Measurements from ENCODE around the gene ASB13. TPM values are rescaled to one million over a fixed set of nuclear protein-coding genes. Genes with fewer than 3 reads are reported as not detected.
A peak's percentile ranks its signal among the peaks of the same experiment; 100 is the strongest.

The ASB13 gene
- total RNA-seq, 2 experiments from 2014 or later, result 11.3 to 12.0 TPM

DNA sequence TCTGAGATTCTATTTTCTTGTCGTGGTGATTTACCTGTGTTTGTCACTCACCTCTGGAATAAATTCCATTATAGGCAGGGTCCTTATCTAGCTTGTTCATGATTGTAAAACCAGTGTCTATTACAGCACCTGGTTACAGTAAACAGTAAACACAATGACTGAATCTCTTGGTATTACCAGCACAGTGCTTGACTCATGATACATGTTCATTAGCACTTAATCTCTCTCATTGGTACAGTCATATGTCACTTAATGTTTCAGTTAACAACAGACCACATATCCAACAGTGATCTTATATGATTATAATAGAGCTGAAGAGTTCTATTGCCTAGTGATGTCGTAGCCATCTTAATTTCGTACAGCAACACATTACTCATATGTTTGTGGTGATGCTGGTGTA is 16.7 kb upstream of the ASB13 start:
- Mint-ChIP-seq H3K36me3 (peaks cover 16% of the 10 kb centered on the region), H3K4me1 (peaks cover 26% of the 10 kb centered on the region), H3K4me3 (no peak overlapping the region)

GRCh38 chr10:5681930-5682329 is 15.5 kb upstream of the ASB13 start:
- Mint-ChIP-seq H3K27me3 (peaks cover 9% of the 10 kb centered on the region), H3K4me3 (no peak overlapping the region), H3K4me1 (peaks cover 15% of the 10 kb centered on the region), H3K36me3 (peaks cover 13% of the 10 kb centered on the region), H3K9me3 (no peaks in the 10 kb centered on the region), H3K27ac (no peak overlapping the region)
- DNase-seq, result no peak

More for the DNA sequence above, 16.7 kb upstream of the ASB13 start:
- no peak overlapping the region for H3K27ac Mint-ChIP-seq
- H3K9me3 Mint-ChIP-seq, result no peaks in the 10 kb centered on the region
- H3K27me3 Mint-ChIP-seq, result peaks cover 7% of the 10 kb centered on the region
- DNase-seq, result no peak

DNA sequence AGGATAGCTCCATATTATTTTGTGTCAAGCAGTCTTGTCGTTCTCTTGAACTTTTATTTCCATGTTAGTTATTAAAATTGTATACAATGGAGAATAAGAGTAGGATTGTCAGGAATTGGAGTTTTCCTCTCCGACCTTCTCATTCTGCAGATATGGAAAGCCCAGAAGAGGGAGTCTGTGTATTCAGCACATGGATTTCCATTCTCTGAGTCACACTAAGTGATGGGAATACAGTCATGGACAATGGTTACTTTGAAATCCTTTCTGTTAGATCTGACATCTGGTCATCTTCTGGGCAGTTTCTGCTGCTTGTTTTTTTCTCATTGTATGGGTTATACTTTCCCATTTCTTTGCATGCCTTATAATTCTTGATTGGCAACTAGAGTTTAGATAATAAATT is 13.2 kb upstream of the ASB13 start:
- Mint-ChIP-seq H3K4me3 (no peak overlapping the region), H3K36me3 (peaks cover 5% of the 10 kb centered on the region), H3K27me3 (peaks cover 11% of the 10 kb centered on the region), H3K9me3 (no peaks in the 10 kb centered on the region), H3K4me1 (peaks cover 11% of the 10 kb centered on the region), H3K27ac (no peak overlapping the region)
- DNase-seq, result no peak

DNA sequence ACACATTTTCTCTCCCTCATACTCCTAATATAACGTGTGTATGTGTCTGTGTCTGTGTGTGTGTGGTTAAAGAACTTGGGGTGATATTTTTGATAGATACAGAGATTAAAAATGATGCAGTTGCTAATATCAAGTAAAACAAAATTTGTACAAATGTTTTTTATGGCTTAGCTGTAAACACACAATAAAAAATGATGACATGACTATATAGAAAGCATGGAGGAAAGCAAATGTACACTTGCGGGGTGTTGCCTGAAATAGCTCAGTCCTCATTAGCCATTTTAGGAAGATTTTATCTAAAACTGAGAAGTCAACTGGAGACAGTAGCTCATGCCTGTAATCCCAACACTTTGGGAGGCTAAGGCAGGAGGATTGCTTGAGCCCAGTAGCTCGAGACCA is 12.6 kb upstream of the ASB13 start:
- Mint-ChIP-seq H3K4me3 (no peak overlapping the region), H3K36me3 (no peaks in the 10 kb centered on the region), H3K4me1 (peaks cover 6% of the 10 kb centered on the region), H3K27me3 (peaks cover 10% of the 10 kb centered on the region), H3K9me3 (peaks cover 3% of the 10 kb centered on the region), H3K27ac (no peak overlapping the region)
- no peak for DNase-seq

DNA sequence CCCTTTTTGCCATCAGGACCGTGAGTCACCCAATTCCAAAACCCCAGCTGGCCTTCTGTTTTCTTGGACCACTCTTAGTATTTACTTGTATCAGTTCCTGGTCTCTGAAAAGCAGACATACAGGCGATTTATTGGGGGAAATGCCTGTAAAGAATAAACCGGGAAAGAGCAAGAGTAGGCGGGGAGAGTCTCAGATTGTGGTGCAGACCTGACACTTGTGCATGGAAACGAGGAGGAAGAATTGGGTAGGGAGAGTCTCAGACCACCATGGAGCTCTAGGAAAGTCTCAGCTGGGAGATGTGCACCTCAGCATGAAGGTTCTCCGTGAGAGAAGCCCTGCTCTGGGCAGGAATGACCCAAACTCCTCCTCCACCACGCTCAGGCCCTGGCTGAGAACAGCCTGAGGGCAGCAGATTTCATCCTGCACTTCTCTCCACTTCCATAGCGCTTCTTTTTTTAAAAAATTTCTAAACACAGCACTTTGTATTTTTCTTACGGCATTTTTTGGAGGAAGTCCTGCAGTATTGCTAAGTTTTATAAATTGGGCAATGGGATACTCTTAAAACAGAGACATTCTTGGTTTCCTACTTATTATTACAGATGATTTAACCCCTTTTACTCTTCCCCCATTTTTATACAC is 12.1 kb upstream of the ASB13 start:
- no peak overlapping the region for H3K4me3 Mint-ChIP-seq
- H3K27me3 Mint-ChIP-seq, result peaks cover 12% of the 10 kb centered on the region
- H3K36me3 Mint-ChIP-seq, result no peaks in the 10 kb centered on the region

DNA sequence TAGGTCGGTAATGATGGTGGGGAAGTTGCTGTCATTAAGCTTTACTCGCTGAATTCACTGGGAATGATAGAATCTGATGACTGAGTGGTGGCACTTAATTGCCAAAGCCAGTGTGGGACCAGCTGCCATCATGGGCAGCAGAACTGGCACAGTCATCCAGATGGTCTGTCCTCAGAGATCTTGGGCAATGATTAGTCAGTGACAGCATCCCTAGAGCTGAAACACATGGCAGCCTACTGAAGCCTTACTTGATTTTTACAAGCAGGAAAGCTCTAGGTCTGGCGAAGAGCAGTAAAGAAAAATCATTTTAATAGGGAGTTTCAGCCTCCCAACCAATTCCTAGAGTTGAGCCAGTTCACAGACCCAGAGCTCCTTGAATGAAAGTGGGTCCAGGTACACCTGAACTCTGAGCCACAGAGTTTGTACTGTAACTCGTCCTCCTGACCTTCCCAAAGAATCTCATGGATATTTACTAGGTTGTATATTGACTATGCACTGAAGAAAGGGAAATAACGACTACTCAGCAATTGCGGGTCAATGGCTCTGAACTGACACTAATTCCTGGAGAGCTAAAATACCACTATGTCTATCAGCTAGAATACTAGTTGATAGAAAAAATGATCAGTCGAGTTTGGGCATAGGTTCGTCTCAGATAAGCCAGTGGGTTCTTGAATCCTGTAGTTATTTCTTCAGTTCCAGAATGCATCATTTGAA is 4.4 kb upstream of the ASB13 start:
- H3K27me3 Mint-ChIP-seq, result peaks cover 9% of the 10 kb centered on the region
- H3K27ac Mint-ChIP-seq, result no peak overlapping the region
- H3K4me3 Mint-ChIP-seq, result no peak overlapping the region
- DNase-seq, result no peak
- peaks cover 7% of the 10 kb centered on the region for H3K4me1 Mint-ChIP-seq
- peaks cover 3% of the 10 kb centered on the region for H3K9me3 Mint-ChIP-seq
- no peaks in the 10 kb centered on the region for H3K36me3 Mint-ChIP-seq

More for the DNA sequence above, 12.1 kb upstream of the ASB13 start:
- no peak for DNase-seq
- no peak overlapping the region for H3K27ac Mint-ChIP-seq
- peaks cover 2% of the 10 kb centered on the region for H3K4me1 Mint-ChIP-seq
- H3K9me3 Mint-ChIP-seq, result peaks cover 3% of the 10 kb centered on the region

- no peak for DNase-seq
- Mint-ChIP-seq H3K36me3 (no peaks in the 10 kb centered on the region), H3K4me3 (no peak overlapping the region), H3K9me3 (peaks cover 3% of the 10 kb centered on the region), H3K27ac (no peak overlapping the region), H3K4me1 (peaks cover 11% of the 10 kb centered on the region), H3K27me3 (peaks cover 9% of the 10 kb centered on the region)
Observed at GRCh38 chr10:5669604-5670003, 3.2 kb upstream of the ASB13 start.

DNA sequence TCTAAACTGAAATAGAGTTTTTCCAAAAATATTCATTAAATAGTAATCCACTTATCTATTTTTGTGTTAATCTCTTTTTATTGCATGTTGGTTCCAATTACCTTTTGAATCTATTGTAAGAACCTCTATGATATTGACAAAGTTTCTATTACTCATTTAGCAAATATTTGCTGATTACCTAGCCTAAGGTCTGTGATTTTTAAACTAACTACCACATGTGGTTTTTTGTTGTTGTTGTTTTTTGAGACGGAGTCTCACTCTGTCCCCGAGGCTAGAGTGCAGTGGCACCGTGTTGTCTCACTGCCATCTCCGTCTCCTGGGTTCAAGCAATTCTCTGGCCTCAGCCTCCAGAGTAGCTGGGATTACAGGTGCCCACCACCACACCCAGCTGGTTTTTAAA is 2.0 kb upstream of the ASB13 start:
- Mint-ChIP-seq H3K4me1 (peaks cover 13% of the 10 kb centered on the region), H3K27me3 (peaks cover 6% of the 10 kb centered on the region), H3K36me3 (no peaks in the 10 kb centered on the region), H3K27ac (no peak overlapping the region), H3K9me3 (no peaks in the 10 kb centered on the region), H3K4me3 (no peak overlapping the region)
- DNase-seq, result no peak

DNA sequence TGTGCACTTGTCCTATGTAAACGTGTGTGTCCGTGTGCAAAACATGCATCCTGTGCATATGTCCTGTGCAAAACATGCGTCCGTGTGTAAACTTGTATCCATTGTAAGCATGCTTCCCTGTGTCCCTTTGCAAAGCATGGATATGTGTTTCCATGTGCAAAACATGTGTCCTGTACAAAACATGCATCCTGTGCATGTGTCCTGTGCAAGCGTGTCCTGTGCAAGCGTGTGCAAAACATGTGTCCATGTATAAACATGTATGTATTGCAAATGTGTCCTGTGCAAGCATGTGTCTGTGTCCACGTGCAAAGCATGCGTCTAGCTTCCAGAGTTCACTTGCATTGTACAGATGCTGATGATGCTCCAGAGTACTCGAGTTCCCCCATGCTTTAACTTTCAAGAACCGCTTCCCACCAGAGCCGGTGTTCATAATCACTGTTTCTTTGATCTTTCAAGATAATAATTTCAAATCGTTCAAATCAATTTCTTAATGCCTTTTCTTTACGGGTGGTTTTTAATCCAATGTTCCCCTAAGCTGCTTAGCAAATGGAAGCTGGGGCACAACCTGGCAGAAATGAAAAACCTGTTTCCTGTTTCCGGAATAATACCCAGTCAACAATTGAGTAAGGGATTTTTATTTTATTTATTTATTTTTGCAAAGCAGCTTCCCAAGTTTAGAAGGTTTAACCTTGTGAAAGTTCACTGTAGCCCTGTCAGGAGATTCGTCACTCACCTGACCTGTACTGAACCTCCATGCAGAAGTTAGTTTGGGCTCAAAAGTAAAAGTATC is 641 bp upstream of the ASB13 start:
- Mint-ChIP-seq H3K36me3 (no peaks in the 10 kb centered on the region), H3K27ac (peak overlapping the region; percentile 31), H3K4me3 (peak overlapping the region; percentile 88), H3K9me3 (no peaks in the 10 kb centered on the region), H3K27me3 (peaks cover 6% of the 10 kb centered on the region), H3K4me1 (peaks cover 13% of the 10 kb centered on the region)
- DNase-seq, result no peak

DNA sequence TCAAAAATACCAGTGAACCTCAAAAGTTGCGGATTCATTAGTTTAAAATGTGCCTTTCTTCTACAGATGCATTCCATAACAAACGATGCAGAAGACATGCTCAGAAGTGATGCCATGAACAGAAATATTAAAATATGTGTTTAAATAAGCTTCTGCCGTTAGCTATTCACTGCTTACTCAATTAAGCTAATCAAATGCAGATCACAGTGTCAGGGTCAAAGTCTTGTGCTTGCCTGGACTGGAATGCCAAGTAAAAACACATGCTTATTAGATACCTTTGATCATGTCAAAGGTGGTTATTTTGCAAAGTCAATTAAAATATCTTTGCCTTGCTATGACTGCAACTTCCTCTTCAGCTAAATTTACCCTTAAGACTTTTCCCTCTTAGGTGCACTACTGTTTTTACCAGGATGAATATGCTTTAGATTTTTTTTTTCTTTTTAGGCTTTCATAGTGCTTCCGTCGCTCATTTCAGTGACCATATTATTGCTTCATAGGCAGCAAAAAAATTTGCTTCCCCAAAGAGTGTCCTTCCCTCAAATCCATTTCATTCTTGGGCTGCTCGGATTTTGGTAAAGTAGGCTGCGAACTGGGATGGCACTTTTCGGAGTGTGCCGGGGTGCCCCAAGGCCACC is 905 bp downstream of the ASB13 start:
- no peak for DNase-seq
- H3K36me3 Mint-ChIP-seq, result no peaks in the 10 kb centered on the region
- H3K9me3 Mint-ChIP-seq, result no peaks in the 10 kb centered on the region
- no peaks in the 10 kb centered on the region for H3K27me3 Mint-ChIP-seq
- H3K4me1 Mint-ChIP-seq, result peaks cover 16% of the 10 kb centered on the region
- peak overlapping the region; percentile 21 for H3K27ac Mint-ChIP-seq
- peak overlapping the region; percentile 78 for H3K4me3 Mint-ChIP-seq

- no peaks in the 10 kb centered on the region for H3K27me3 Mint-ChIP-seq
- no peak overlapping the region for H3K4me3 Mint-ChIP-seq
- H3K9me3 Mint-ChIP-seq, result no peaks in the 10 kb centered on the region
- DNase-seq, result no peak
- H3K4me1 Mint-ChIP-seq, result peaks cover 26% of the 10 kb centered on the region
- no peaks in the 10 kb centered on the region for H3K36me3 Mint-ChIP-seq
- no peak overlapping the region for H3K27ac Mint-ChIP-seq
Observed at GRCh38 chr10:5663692-5664427, 2.5 kb downstream of the ASB13 start.

DNA sequence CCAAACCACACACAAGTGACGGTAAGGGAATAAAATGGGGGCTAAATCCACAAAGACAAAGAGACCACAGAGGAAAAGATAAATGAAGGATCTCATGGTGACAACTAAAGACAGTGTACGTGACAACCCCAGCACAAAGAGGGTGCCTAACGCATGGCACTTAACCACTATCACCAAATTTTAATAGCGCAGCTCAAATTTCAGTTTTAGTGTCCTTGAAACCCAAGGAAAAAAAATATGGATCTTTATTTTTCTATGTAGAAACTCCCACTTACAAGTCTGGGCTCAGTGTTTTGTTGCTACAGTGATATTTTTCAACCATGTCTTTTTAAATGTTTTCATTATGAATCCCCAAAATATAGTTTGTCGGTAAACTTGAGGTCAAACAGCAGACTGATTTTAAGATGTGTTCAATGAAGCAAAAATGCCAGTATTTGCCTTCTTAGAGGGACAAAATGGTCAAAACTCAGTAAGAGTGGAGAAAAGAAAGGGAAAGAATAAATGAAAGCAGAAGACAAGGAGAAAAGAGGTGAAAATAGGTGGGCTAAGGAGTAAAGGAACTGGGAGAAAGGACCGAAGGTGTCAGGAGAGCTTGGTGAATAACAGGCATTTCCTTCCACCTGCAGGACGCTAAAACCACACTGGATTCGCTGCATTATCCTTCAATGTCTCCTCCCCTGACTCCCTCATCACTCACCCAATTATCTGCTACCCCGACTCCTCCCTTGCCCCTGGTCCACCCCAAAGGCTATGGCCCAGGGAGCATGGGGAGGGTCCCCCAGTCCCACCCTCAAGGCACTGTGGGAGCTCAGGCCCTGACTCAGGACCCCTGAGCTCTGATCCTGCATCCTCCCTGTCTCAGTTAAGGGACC is 3.5 kb downstream of the ASB13 start:
- no peak for DNase-seq
- Mint-ChIP-seq H3K9me3 (no peaks in the 10 kb centered on the region), H3K36me3 (no peaks in the 10 kb centered on the region), H3K27ac (no peak overlapping the region), H3K4me3 (no peak overlapping the region), H3K27me3 (no peaks in the 10 kb centered on the region), H3K4me1 (peaks cover 26% of the 10 kb centered on the region)

- H3K27me3 Mint-ChIP-seq, result no peaks in the 10 kb centered on the region
Observed at GRCh38 chr10:5661043-5661442, 5.4 kb downstream of the ASB13 start.

More at GRCh38 chr10:5661043-5661442, 5.4 kb downstream of the ASB13 start:
- Mint-ChIP-seq H3K9me3 (no peaks in the 10 kb centered on the region), H3K27ac (no peak overlapping the region), H3K4me3 (no peak overlapping the region), H3K4me1 (peaks cover 35% of the 10 kb centered on the region), H3K36me3 (no peaks in the 10 kb centered on the region)
- DNase-seq, result no peak

All from activated naive CD8-positive, alpha-beta T cell treated with anti-CD3 and anti-CD28 coated beads for 36 hours (primary cell).